ENCODE measurements around the gene CRYBB3. TPM values are rescaled to one million over a fixed set of nuclear protein-coding genes. Genes with fewer than 3 reads are reported as not detected.
"Not testable (repeated sequence)": the region's sequence is repeated elsewhere in the genome, so short reads cannot be mapped to it uniquely, and the experiment has no call there.

Gene CRYBB3
- total and polyA plus RNA-seq, 11 donors = 0.36 to 0.37 TPM; not detected in 9

- Histone ChIP-seq H3K27ac (no peak overlapping the region), H3K27me3 (peaks cover 0 to 30% (median 11%) of the 10 kb centered on the region in 9 donors), H3K4me3 (no peak overlapping the region), H3K9me3 (no peaks in the 10 kb centered on the region), H3K4me1 (peaks cover 0 to 5% (median 0%) of the 10 kb centered on the region in 12 donors), H3K36me3 (no peaks in the 10 kb centered on the region)
- intact Hi-C loops (cut with DNase I) = loop anchor here in 4 of 10 donors (5.0 to 10.0 kb wide), 4 partner anchors 96 to 548 kb away; no protein-coding TSS in a partner anchor
- ATAC-seq (no peak), DNase-seq (no peak)
- 81 to 92% (median 90%) methylated on average over 6 of the region's 6 CpGs for WGBS, 4 donors
- TF ChIP-seq POLR2A (IDR thresholded peaks at IDR 0.05) = no peak
- no peak for TF ChIP-seq CTCF (IDR thresholded peaks at IDR 0.05)
These were observed 36.8 kb downstream of the CRYBB3 start for GRCh38 chr22:25236417-25236816.

DNA sequence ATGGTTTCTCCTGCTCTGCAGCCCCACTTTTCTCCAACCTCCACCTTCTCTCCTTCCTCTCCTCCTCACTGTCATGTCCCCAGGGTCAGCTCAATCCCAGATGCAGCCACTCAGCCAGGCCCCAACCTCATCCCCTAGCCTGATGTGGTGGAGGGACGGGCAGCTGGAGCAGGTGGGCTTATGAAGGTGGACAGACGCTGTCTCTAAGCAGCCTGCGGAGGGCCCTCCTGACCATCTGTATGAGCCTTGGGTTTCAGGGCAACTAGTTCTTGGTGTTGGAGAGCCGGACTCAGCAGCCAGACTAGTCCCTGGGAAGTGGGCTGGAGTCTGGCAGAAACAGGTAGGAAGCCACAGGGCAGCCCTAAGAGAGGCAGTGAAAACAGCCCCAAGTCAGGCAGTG is 37.8 kb downstream of the CRYBB3 start:
- intact Hi-C loops (cut with DNase I) = loop anchor here in 4 of 10 donors (5.0 to 10.0 kb wide), 4 partner anchors 95 to 547 kb away; no protein-coding TSS in a partner anchor
- 75 to 83% (median 81%) methylated on average over 3 to 4 of the region's 4 CpGs for WGBS, 4 donors
- no peak for ATAC-seq
- H3K27me3 ChIP-seq = peaks cover 0 to 30% (median 11%) of the 10 kb centered on the region in 9 donors
- DNase-seq = no peak
- H3K4me3 ChIP-seq = no peak overlapping the region
- H3K36me3 ChIP-seq = no peaks in the 10 kb centered on the region
- peaks cover 0 to 5% (median 0%) of the 10 kb centered on the region in 12 donors for H3K4me1 ChIP-seq
- no peak overlapping the region for H3K27ac ChIP-seq
- no peaks in the 10 kb centered on the region for H3K9me3 ChIP-seq
- TF ChIP-seq CTCF (IDR thresholded peaks at IDR 0.05) (no peak), POLR2A (IDR thresholded peaks at IDR 0.05) (no peak)

- 58 to 67% (median 66%) methylated on average over 9 of the region's 9 CpGs for WGBS, 4 donors
- intact Hi-C loops (cut with DNase I) = loop anchor here in 4 of 10 donors (5.0 to 10.0 kb wide), 4 partner anchors 94 to 547 kb away; no protein-coding TSS in a partner anchor
- not testable (repeated sequence) for H3K9me3 ChIP-seq, DNase-seq, H3K4me1 ChIP-seq, H3K27ac ChIP-seq, H3K4me3 ChIP-seq, H3K36me3 ChIP-seq, ATAC-seq
- peaks cover 0 to 30% (median 11%) of the 10 kb centered on the region in 9 donors for H3K27me3 ChIP-seq
These were observed 38.4 kb downstream of the CRYBB3 start for GRCh38 chr22:25238058-25238457.

DNA sequence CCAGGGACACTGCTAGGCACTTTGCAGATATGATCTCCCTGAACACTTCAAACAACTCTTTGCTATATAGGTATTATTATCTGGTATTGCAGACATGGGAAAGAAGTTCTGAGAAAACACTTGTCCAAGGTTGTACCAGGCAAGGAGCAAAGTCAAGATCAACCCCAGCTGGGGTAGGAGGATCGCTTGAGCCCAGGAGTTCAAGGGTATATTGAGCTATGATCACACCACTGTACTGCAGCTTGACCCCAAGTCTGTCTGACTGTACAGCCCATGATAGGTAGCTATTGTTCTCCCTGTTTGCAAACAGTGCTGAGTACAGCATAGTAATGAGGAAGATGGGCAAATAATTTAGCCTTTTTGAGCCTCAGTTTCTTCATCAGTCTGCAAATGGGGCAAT is 55.5 kb downstream of the CRYBB3 start:
- intact Hi-C loops (cut with DNase I) = not testable (repeated sequence)

More for the DNA sequence above, 55.5 kb downstream of the CRYBB3 start:
- H3K4me3 ChIP-seq, DNase-seq, H3K36me3 ChIP-seq, H3K27ac ChIP-seq, ATAC-seq, H3K9me3 ChIP-seq, H3K4me1 ChIP-seq, H3K27me3 ChIP-seq: not testable (repeated sequence)
- 60 to 83% (median 75%) methylated on average over 1 of the region's 1 CpG for WGBS, 4 donors

Other genes starting within 250 kb of the CRYBB3 start
- 10 to 100 TPM in 8 of 9 donors, 1 to 10 TPM in 1; 7.2 to 22.1 (median 14.8) TPM for gene KIAA1671, start 247.1 kb upstream of the CRYBB3 start, total RNA-seq
- 1 to 10 TPM; 4.5 to 5.7 TPM for gene KIAA1671, start 247.1 kb upstream of the CRYBB3 start, polyA plus RNA-seq
- gene CRYBB2, start 19.8 kb downstream of the CRYBB3 start, total RNA-seq = not detected
- not detected for gene CRYBB2, start 19.8 kb downstream of the CRYBB3 start, polyA plus RNA-seq

Measured in heart left ventricle (tissue), 16 donors.